SK-N-SH treated with all-trans-retinoic acid at 6 μM for 48 hours (cell line): ENCODE results near the gene CCDC93.

Experiments used
- ATAC-seq: fragments of 200-7000 bp; cut with Tn5 transposase; 3 replicates; pipeline ENCODE4 v1.9.1; 2020; ENCODE audit warnings: mild to moderate bottlenecking, moderate library complexity
- BACH2 ChIP-seq: fragments of 250-450 bp; sonication (Bioruptor Pico); IDR thresholded peaks from 2 replicates; pipeline ENCODE4 v1.9.0; 2021; ENCODE audit warnings: mild to moderate bottlenecking, borderline replicate concordance
- CSDC2 ChIP-seq: fragments of 250-450 bp; sonication (Bioruptor Pico); IDR thresholded peaks from 2 replicates; pipeline ENCODE4 v1.5.0; 2020; ENCODE audit warnings: mild to moderate bottlenecking, moderate library complexity
- ESRRG ChIP-seq: fragments of 250-450 bp; sonication (Bioruptor Pico); IDR thresholded peaks from 2 replicates; pipeline ENCODE4 v1.6.1; 2021; ENCODE audit warnings: mild to moderate bottlenecking
- GLIS3 ChIP-seq: fragments of 250-450 bp; sonication (Bioruptor Pico); IDR thresholded peaks from 2 replicates; pipeline ENCODE4 v1.5.0; 2020; ENCODE audit warnings: mild to moderate bottlenecking, moderate library complexity
- ISL1 ChIP-seq: fragments of 250-450 bp; sonication (Bioruptor Pico); IDR thresholded peaks from 2 replicates; pipeline ENCODE4 v2.1.2; 2022; ENCODE audit warnings: mild to moderate bottlenecking, moderate library complexity
- OSR1 ChIP-seq: fragments of 250-450 bp; sonication (Bioruptor Pico); IDR thresholded peaks from 2 replicates; pipeline ENCODE4 v1.8.0; 2022; ENCODE audit warnings: moderate library complexity, mild to moderate bottlenecking, inconsistent platforms
- PPARA ChIP-seq: fragments of 250-450 bp; sonication (Bioruptor Pico); IDR thresholded peaks from 2 replicates; pipeline ENCODE4 v1.5.0; 2020; ENCODE audit warnings: mild to moderate bottlenecking, borderline replicate concordance
- RARB ChIP-seq: fragments of 250-450 bp; sonication (Bioruptor Pico); IDR thresholded peaks from 2 replicates; pipeline ENCODE4 v1.8.0; 2021; ENCODE audit warnings: mild to moderate bottlenecking, moderate library complexity
- SNAI2 ChIP-seq: fragments of 250-450 bp; sonication (Bioruptor Pico); IDR thresholded peaks from 2 replicates; pipeline ENCODE4 v1.5.0; 2020; ENCODE audit warnings: mild to moderate bottlenecking, moderate library complexity
- TCF4 ChIP-seq: fragments of 250-450 bp; sonication (Bioruptor Pico); IDR thresholded peaks from 2 replicates; pipeline ENCODE4 v1.8.0; 2021; ENCODE audit warnings: mild to moderate bottlenecking, moderate library complexity, borderline replicate concordance
- TOX ChIP-seq: fragments of 250-450 bp; sonication (Bioruptor Pico); IDR thresholded peaks from 2 replicates; pipeline ENCODE4 v1.8.0; 2021; ENCODE audit warnings: mild to moderate bottlenecking, moderate library complexity, borderline replicate concordance
- ZC3H10 ChIP-seq: fragments of 250-450 bp; sonication (Bioruptor Pico); IDR thresholded peaks from 2 replicates; pipeline ENCODE4 v1.5.1; 2021; ENCODE audit warnings: mild to moderate bottlenecking, moderate library complexity
- ZFP3 ChIP-seq: fragments of 250-450 bp; sonication (Bioruptor Pico); IDR thresholded peaks from 2 replicates; pipeline ENCODE4 v1.5.0; 2020; ENCODE audit warnings: mild to moderate bottlenecking, moderate library complexity
- ZFP30 ChIP-seq: fragments of 450-650 bp; formaldehyde crosslinking; IDR thresholded peaks from 2 replicates; pipeline ENCODE4 v1.5.0; 2022; ENCODE audit warnings: mild to moderate bottlenecking, moderate library complexity
- ZNF565 ChIP-seq: fragments of 450-650 bp; formaldehyde crosslinking; conservative IDR thresholded peaks from 2 replicates; pipeline ENCODE4 v1.5.0; 2020; ENCODE audit warnings: low read depth, mild to moderate bottlenecking, moderate library complexity
- ZNF70 ChIP-seq: fragments of 450-650 bp; formaldehyde crosslinking; IDR thresholded peaks from 2 replicates; pipeline ENCODE4 v1.5.0; 2020; ENCODE audit warnings: mild to moderate bottlenecking, moderate library complexity
- ZNF8 ChIP-seq: fragments of 450-650 bp; formaldehyde crosslinking; IDR thresholded peaks from 2 replicates; pipeline ENCODE4 v1.5.0; 2020; ENCODE audit warnings: mild to moderate bottlenecking, moderate library complexity
- TF ChIP-seq, protein P1 (sequence below): fragments of 250-450 bp; sonication (Bioruptor Pico); IDR thresholded peaks from 2 replicates; pipeline ENCODE4 v1.5.0; 2020; ENCODE audit warnings: mild to moderate bottlenecking, moderate library complexity
- TF ChIP-seq, protein P2 (sequence below): fragments of 250-450 bp; sonication (Bioruptor Pico); IDR thresholded peaks from 2 replicates; pipeline ENCODE4 v1.8.0; 2021; ENCODE audit warnings: low read depth, mild to moderate bottlenecking, moderate library complexity, borderline replicate concordance
- TF ChIP-seq, protein P3 (sequence below): fragments of 250-450 bp; sonication (Bioruptor Pico); IDR thresholded peaks from 2 replicates; pipeline ENCODE4 v1.8.0; 2020; ENCODE audit warnings: mild to moderate bottlenecking, moderate library complexity, borderline replicate concordance
- TF ChIP-seq, protein P4 (sequence below): fragments of 250-450 bp; sonication (Bioruptor Pico); IDR thresholded peaks from 2 replicates; pipeline ENCODE4 v1.5.1; 2020; ENCODE audit warnings: low read depth, mild to moderate bottlenecking, moderate library complexity
- TF ChIP-seq, protein P5 (sequence below): fragments of 250-450 bp; sonication (Bioruptor Pico); IDR thresholded peaks from 2 replicates; pipeline ENCODE4 v1.5.1; 2021; ENCODE audit warnings: mild to moderate bottlenecking, moderate library complexity

The CCDC93 gene

DNA sequence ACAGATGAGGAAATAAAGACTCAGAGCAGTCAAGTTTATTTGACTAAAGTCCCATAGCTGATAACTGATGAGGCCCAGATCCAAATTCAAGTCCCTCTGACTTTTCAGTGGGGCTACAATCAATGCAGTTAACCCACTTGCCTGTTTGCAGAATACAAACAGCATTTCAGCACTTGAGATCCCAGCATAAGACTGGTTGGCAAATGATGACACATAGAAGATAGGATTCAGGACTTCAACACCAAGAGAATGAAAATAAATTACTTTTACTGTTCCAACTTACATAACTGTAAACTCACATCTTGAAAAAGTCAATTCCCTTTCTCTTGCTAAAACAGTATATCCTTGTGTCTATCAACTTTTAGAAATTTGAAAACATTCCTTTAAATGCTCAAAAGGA lies 61.2 kb downstream of the CCDC93 start:
- no peak for TF ChIP-seq ZNF70
- TF ChIP-seq ZFP30: no peak
- TF ChIP-seq ESRRG (CRISPR knock-in tag): no peak
- TF ChIP-seq ZNF8 (CRISPR knock-in tag): no peak
- TF ChIP-seq ISL1: no peak
- TF ChIP-seq ZFP3 (CRISPR knock-in tag): no peak
- TF ChIP-seq GLIS3: no peak
- TF ChIP-seq TCF4 (CRISPR knock-in tag): no peak
- no peak for TF ChIP-seq RARB (CRISPR knock-in tag)
- TF ChIP-seq OSR1 (CRISPR knock-in tag): no peak
- TF ChIP-seq, protein P1, sequence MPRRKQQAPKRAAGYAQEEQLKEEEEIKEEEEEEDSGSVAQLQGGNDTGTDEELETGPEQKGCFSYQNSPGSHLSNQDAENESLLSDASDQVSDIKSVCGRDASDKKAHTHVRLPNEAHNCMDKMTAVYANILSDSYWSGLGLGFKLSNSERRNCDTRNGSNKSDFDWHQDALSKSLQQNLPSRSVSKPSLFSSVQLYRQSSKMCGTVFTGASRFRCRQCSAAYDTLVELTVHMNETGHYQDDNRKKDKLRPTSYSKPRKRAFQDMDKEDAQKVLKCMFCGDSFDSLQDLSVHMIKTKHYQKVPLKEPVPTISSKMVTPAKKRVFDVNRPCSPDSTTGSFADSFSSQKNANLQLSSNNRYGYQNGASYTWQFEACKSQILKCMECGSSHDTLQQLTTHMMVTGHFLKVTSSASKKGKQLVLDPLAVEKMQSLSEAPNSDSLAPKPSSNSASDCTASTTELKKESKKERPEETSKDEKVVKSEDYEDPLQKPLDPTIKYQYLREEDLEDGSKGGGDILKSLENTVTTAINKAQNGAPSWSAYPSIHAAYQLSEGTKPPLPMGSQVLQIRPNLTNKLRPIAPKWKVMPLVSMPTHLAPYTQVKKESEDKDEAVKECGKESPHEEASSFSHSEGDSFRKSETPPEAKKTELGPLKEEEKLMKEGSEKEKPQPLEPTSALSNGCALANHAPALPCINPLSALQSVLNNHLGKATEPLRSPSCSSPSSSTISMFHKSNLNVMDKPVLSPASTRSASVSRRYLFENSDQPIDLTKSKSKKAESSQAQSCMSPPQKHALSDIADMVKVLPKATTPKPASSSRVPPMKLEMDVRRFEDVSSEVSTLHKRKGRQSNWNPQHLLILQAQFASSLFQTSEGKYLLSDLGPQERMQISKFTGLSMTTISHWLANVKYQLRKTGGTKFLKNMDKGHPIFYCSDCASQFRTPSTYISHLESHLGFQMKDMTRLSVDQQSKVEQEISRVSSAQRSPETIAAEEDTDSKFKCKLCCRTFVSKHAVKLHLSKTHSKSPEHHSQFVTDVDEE: no peak
- TF ChIP-seq BACH2: no peak
- no peak for ATAC-seq

DNA sequence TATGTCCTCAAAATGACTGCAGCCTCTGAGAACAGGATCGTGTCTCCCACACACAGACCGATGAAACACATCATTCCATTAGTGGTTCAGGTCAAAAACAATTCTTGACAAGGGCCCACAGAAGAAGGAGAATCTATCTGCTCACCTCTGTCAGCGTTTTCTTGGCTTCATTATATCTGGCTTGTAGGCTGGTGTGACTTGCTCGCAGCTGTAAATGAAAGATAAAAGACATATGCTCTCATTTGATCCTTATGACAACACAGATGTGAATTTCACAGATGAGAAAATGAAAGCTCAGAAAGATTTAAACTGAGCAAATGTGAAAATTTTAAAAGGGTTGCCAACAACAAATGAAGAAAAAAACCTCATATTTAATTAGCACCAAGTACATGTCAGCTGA lies 61.6 kb downstream of the CCDC93 start:
- no peak for TF ChIP-seq ISL1
- no peak for TF ChIP-seq PPARA (CRISPR knock-in tag)
- no peak for TF ChIP-seq ZNF8 (CRISPR knock-in tag)
- TF ChIP-seq TOX (CRISPR knock-in tag): no peak
- TF ChIP-seq, protein P2, sequence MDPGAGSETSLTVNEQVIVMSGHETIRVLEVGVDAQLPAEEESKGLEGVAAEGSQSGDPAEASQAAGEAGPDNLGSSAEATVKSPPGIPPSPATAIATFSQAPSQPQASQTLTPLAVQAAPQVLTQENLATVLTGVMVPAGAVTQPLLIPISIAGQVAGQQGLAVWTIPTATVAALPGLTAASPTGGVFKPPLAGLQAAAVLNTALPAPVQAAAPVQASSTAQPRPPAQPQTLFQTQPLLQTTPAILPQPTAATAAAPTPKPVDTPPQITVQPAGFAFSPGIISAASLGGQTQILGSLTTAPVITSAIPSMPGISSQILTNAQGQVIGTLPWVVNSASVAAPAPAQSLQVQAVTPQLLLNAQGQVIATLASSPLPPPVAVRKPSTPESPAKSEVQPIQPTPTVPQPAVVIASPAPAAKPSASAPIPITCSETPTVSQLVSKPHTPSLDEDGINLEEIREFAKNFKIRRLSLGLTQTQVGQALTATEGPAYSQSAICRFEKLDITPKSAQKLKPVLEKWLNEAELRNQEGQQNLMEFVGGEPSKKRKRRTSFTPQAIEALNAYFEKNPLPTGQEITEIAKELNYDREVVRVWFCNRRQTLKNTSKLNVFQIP (CRISPR knock-in tag): no peak
- TF ChIP-seq ZFP30: no peak
- no peak for TF ChIP-seq ESRRG (CRISPR knock-in tag)
- TF ChIP-seq, protein P3, sequence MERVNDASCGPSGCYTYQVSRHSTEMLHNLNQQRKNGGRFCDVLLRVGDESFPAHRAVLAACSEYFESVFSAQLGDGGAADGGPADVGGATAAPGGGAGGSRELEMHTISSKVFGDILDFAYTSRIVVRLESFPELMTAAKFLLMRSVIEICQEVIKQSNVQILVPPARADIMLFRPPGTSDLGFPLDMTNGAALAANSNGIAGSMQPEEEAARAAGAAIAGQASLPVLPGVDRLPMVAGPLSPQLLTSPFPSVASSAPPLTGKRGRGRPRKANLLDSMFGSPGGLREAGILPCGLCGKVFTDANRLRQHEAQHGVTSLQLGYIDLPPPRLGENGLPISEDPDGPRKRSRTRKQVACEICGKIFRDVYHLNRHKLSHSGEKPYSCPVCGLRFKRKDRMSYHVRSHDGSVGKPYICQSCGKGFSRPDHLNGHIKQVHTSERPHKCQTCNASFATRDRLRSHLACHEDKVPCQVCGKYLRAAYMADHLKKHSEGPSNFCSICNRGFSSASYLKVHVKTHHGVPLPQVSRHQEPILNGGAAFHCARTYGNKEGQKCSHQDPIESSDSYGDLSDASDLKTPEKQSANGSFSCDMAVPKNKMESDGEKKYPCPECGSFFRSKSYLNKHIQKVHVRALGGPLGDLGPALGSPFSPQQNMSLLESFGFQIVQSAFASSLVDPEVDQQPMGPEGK (CRISPR knock-in tag): no peak
- TF ChIP-seq TCF4 (CRISPR knock-in tag): no peak
- no peak for TF ChIP-seq BACH2
- no peak for TF ChIP-seq CSDC2 (CRISPR knock-in tag)
- TF ChIP-seq SNAI2 (CRISPR knock-in tag): no peak
- TF ChIP-seq, protein P4, sequence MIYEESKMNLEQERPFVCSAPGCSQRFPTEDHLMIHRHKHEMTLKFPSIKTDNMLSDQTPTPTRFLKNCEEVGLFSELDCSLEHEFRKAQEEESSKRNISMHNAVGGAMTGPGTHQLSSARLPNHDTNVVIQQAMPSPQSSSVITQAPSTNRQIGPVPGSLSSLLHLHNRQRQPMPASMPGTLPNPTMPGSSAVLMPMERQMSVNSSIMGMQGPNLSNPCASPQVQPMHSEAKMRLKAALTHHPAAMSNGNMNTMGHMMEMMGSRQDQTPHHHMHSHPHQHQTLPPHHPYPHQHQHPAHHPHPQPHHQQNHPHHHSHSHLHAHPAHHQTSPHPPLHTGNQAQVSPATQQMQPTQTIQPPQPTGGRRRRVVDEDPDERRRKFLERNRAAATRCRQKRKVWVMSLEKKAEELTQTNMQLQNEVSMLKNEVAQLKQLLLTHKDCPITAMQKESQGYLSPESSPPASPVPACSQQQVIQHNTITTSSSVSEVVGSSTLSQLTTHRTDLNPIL: no peak
- TF ChIP-seq, protein P1: no peak
- TF ChIP-seq ZFP3 (CRISPR knock-in tag): no peak
- no peak for ATAC-seq

DNA sequence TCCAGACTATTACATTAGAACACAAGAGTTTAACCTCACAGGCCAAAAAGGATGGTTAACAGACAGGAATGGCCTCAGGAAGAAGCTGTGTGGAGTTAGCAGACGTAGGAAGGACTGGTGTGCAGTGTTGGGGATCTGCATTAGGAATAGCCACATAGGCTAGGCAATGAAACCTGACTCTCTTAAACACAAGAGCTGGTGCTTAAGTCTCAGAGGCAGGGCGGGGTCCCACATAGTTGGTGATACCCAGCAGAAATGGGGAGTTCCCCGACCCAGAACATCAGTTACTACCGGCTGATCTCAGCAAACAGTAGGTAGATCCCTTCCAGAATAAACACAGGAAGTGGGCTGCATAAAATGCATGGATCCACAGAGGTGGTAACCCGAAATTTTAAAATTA lies 64.1 kb downstream of the CCDC93 start:
- TF ChIP-seq, protein P5, sequence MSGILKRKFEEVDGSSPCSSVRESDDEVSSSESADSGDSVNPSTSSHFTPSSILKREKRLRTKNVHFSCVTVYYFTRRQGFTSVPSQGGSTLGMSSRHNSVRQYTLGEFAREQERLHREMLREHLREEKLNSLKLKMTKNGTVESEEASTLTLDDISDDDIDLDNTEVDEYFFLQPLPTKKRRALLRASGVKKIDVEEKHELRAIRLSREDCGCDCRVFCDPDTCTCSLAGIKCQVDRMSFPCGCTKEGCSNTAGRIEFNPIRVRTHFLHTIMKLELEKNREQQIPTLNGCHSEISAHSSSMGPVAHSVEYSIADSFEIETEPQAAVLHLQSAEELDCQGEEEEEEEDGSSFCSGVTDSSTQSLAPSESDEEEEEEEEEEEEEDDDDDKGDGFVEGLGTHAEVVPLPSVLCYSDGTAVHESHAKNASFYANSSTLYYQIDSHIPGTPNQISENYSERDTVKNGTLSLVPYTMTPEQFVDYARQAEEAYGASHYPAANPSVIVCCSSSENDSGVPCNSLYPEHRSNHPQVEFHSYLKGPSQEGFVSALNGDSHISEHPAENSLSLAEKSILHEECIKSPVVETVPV (CRISPR knock-in tag): no peak
- TF ChIP-seq ZFP3 (CRISPR knock-in tag): no peak
- TF ChIP-seq ZNF565 (CRISPR knock-in tag): no peak
- no peak for TF ChIP-seq ZC3H10 (CRISPR knock-in tag)
- TF ChIP-seq, protein P4: no peak
- no peak for TF ChIP-seq PPARA (CRISPR knock-in tag)
- TF ChIP-seq, protein P2 (CRISPR knock-in tag): no peak
- ATAC-seq: no peak
